A549 treated with AZD9567 at 1 μM for 4 hours (cell line): ENCODE measurements around the gene GTF3C4. TPM values are rescaled to one million over a fixed set of nuclear protein-coding genes. Genes with fewer than 3 reads are reported as not detected.

ENCODE experiments used
- total RNA-seq: library from RNA; stranded (reverse); fragments of 200-300 nt; extraction: Qiagen RNA extraction; gene quantifications from 5 replicates; pipeline ENCODE4 v1.2.3, GENCODE V29; 2022; ENCODE audit not compliant: insufficient read depth

The GTF3C4 gene, protein sequence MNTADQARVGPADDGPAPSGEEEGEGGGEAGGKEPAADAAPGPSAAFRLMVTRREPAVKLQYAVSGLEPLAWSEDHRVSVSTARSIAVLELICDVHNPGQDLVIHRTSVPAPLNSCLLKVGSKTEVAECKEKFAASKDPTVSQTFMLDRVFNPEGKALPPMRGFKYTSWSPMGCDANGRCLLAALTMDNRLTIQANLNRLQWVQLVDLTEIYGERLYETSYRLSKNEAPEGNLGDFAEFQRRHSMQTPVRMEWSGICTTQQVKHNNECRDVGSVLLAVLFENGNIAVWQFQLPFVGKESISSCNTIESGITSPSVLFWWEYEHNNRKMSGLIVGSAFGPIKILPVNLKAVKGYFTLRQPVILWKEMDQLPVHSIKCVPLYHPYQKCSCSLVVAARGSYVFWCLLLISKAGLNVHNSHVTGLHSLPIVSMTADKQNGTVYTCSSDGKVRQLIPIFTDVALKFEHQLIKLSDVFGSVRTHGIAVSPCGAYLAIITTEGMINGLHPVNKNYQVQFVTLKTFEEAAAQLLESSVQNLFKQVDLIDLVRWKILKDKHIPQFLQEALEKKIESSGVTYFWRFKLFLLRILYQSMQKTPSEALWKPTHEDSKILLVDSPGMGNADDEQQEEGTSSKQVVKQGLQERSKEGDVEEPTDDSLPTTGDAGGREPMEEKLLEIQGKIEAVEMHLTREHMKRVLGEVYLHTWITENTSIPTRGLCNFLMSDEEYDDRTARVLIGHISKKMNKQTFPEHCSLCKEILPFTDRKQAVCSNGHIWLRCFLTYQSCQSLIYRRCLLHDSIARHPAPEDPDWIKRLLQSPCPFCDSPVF
- total RNA-seq, result 18.1 to 20.1 TPM (median 18.8 TPM) in 5 replicates

DNA sequence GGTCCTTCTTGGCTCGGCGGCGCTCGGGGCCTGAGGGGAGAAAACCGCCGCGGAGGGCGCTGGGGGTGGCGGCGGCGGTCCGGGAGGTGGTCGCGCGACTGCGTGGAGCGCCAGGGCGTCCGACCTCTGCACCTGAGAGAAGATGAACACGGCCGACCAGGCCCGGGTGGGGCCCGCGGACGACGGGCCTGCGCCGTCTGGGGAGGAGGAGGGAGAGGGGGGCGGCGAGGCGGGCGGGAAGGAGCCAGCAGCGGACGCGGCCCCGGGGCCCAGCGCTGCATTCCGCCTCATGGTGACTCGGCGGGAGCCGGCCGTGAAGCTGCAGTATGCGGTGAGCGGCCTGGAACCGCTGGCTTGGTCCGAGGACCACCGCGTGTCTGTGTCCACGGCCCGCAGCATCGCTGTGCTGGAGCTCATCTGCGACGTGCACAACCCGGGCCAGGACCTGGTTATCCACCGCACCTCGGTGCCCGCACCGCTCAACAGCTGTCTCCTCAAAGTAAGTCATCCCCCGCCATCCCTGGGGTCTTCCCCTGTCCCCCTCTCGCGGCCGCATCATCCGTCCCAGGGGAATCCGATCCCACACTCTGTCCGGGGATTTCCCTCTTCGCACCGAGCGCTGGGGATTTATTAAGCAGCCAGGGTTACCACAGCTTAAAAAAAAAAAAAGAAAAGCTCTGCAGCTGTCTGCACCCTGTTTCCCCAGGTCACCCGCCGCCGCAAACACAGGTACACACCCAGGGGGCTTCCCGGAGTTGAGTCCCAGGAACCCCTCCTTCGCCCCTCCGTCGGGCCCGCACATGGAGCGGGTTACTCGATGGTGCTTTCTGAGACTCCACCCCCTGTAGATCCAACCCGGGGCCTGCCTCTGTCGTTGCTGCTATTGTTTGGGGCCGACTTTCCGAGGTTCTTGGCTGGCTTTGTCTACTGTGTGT, at the start of gene GTF3C4:
Gene GTF3C4 (plus strand): TSS at position 8 of the 935 bp plus-strand sequence. CDS start 135 bp downstream, at position 143.

DNA sequence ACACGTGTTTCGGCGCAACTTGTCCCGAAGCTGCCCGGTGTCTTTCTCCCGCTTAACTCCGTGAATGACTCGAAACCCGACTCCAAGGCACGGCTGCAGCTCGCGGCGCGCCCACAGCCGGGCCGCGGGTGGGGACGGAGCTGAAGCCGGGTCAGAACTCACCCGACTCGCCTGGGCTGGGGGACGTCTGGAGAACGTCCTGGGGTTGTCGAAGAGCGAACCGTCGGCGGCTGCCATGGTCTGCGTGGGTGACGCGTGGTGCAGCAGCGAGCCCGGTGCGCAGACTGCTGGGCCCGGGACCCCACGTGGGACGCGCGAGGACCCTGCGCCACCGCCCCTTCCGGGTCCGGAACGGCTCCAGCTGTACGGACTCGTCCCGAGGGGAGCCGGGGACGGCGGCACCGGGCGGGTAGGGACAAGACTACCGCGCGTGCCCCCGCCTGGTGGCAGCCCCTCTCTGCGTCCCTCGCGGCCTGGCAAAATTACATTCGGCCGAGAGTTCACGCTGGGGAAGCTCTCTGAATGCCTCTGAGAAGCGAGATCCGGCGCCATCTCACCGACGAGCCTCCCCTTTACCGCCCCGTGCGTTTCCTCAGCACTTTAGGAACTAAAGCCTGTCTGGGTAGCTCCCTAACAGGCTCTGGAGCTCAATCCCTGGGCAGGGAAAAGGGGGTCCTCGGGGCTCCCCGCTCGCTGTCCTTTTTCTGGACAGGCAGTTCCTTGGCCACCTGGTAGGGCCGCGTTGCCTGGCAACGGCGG, 387 bp upstream of the GTF3C4 start, which contains the start of gene DDX31:
Gene DDX31 (minus strand): TSS at position 286 of the 759 bp plus-strand sequence. CDS start 49 bp downstream, at position 237.

Other genes with a start within 250 kb of the GTF3C4 start
- not detected in 5 replicates for gene BARHL1, start 87.9 kb upstream of the GTF3C4 start, total RNA-seq
- 25.5 to 28.2 TPM (median 26.0 TPM) in 5 replicates for gene DDX31, start 481 bp upstream of the GTF3C4 start, total RNA-seq
- gene AK8, start 207.8 kb downstream of the GTF3C4 start, total RNA-seq, result 0.69 to 6.2 TPM (median 1.4 TPM) in 5 replicates
- gene SPACA9, start 208.4 kb downstream of the GTF3C4 start, total RNA-seq, result 4.4 to 8.1 TPM (median 4.8 TPM) in 5 replicates